Measurements from ENCODE around the gene NPTX1.

GRCh38 chr17:80424878-80425765 lies 51.3 kb downstream of the NPTX1 start:
- TF ChIP-seq, protein P1, sequence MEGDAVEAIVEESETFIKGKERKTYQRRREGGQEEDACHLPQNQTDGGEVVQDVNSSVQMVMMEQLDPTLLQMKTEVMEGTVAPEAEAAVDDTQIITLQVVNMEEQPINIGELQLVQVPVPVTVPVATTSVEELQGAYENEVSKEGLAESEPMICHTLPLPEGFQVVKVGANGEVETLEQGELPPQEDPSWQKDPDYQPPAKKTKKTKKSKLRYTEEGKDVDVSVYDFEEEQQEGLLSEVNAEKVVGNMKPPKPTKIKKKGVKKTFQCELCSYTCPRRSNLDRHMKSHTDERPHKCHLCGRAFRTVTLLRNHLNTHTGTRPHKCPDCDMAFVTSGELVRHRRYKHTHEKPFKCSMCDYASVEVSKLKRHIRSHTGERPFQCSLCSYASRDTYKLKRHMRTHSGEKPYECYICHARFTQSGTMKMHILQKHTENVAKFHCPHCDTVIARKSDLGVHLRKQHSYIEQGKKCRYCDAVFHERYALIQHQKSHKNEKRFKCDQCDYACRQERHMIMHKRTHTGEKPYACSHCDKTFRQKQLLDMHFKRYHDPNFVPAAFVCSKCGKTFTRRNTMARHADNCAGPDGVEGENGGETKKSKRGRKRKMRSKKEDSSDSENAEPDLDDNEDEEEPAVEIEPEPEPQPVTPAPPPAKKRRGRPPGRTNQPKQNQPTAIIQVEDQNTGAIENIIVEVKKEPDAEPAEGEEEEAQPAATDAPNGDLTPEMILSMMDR (IDR thresholded peaks at IDR 0.05; ENCODE audit: poor library complexity, severe bottlenecking), result no peak
- no peak for TF ChIP-seq EP300 (conservative IDR thresholded peaks at IDR 0.05; ENCODE audit: poor library complexity, severe bottlenecking)
- TF ChIP-seq POLR2AphosphoS5 (IDR thresholded peaks at IDR 0.05), result no peak
- no peak for TF ChIP-seq RAD21 (conservative IDR thresholded peaks at IDR 0.05)
- no peak for TF ChIP-seq EZH2 (IDR thresholded peaks at IDR 0.05; ENCODE audit: borderline replicate concordance, insufficient read depth, low read length, poor library complexity, severe bottlenecking)
- TF ChIP-seq, protein P2, sequence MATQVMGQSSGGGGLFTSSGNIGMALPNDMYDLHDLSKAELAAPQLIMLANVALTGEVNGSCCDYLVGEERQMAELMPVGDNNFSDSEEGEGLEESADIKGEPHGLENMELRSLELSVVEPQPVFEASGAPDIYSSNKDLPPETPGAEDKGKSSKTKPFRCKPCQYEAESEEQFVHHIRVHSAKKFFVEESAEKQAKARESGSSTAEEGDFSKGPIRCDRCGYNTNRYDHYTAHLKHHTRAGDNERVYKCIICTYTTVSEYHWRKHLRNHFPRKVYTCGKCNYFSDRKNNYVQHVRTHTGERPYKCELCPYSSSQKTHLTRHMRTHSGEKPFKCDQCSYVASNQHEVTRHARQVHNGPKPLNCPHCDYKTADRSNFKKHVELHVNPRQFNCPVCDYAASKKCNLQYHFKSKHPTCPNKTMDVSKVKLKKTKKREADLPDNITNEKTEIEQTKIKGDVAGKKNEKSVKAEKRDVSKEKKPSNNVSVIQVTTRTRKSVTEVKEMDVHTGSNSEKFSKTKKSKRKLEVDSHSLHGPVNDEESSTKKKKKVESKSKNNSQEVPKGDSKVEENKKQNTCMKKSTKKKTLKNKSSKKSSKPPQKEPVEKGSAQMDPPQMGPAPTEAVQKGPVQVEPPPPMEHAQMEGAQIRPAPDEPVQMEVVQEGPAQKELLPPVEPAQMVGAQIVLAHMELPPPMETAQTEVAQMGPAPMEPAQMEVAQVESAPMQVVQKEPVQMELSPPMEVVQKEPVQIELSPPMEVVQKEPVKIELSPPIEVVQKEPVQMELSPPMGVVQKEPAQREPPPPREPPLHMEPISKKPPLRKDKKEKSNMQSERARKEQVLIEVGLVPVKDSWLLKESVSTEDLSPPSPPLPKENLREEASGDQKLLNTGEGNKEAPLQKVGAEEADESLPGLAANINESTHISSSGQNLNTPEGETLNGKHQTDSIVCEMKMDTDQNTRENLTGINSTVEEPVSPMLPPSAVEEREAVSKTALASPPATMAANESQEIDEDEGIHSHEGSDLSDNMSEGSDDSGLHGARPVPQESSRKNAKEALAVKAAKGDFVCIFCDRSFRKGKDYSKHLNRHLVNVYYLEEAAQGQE (IDR thresholded peaks at IDR 0.05; ENCODE audit: borderline replicate concordance), result no peak
- TF ChIP-seq MXI1 (conservative IDR thresholded peaks at IDR 0.05; ENCODE audit: poor library complexity, severe bottlenecking), result no peak
- TF ChIP-seq SMC3 (conservative IDR thresholded peaks at IDR 0.05; ENCODE audit: poor library complexity), result no peak

Data from neural cell (in vitro differentiated cells).